ENCODE measurements around the gene TMEM117.

TMEM117 gene

GRCh38 chr12:44101475-44101874 lies 265.6 kb downstream of the TMEM117 start:
- H3K27ac ChIP-seq (ENCODE audit: low read depth, low read length) = no peak overlapping the region
- H3K9ac ChIP-seq (ENCODE audit: low read length) = no peak overlapping the region
- no peaks in the 10 kb centered on the region for H3K36me3 ChIP-seq (ENCODE audit: control insufficient read depth, insufficient read depth, low read length)
- H3K27me3 ChIP-seq (ENCODE audit: control insufficient read depth, insufficient read depth, low read length) = no peaks in the 10 kb centered on the region
- H3K4me3 ChIP-seq (ENCODE audit: low read length) = no peak overlapping the region
- H3K4me1 ChIP-seq (ENCODE audit: control insufficient read depth, insufficient read depth, low read length) = no peaks in the 10 kb centered on the region

- Histone ChIP-seq H3K4me1 (ENCODE audit: control insufficient read depth, insufficient read depth, low read length) (no peaks in the 10 kb centered on the region), H3K27me3 (ENCODE audit: control insufficient read depth, insufficient read depth, low read length) (no peaks in the 10 kb centered on the region), H3K36me3 (ENCODE audit: control insufficient read depth, insufficient read depth, low read length) (no peaks in the 10 kb centered on the region), H3K27ac (ENCODE audit: low read depth, low read length) (no peak overlapping the region), H3K9ac (ENCODE audit: low read length) (no peak overlapping the region), H3K4me3 (ENCODE audit: low read length) (no peak overlapping the region)
Observed at GRCh38 chr12:44114906-44115305, 279.0 kb downstream of the TMEM117 start.

- Histone ChIP-seq H3K36me3 (ENCODE audit: control insufficient read depth, insufficient read depth, low read length) (no peaks in the 10 kb centered on the region), H3K4me3 (ENCODE audit: low read length) (no peak overlapping the region), H3K27ac (ENCODE audit: low read depth, low read length) (no peak overlapping the region), H3K27me3 (ENCODE audit: control insufficient read depth, insufficient read depth, low read length) (no peaks in the 10 kb centered on the region), H3K4me1 (ENCODE audit: control insufficient read depth, insufficient read depth, low read length) (no peaks in the 10 kb centered on the region), H3K9ac (ENCODE audit: low read length) (no peak overlapping the region)
Observed at GRCh38 chr12:44117337-44117736, 281.5 kb downstream of the TMEM117 start.

GRCh38 chr12:44118946-44119345 lies 283.1 kb downstream of the TMEM117 start:
- Histone ChIP-seq H3K4me1 (ENCODE audit: control insufficient read depth, insufficient read depth, low read length) (no peaks in the 10 kb centered on the region), H3K9ac (ENCODE audit: low read length) (no peak overlapping the region)

GRCh38 chr12:44126806-44127205 lies 290.9 kb downstream of the TMEM117 start:
- Histone ChIP-seq H3K9ac (ENCODE audit: low read length) (no peak overlapping the region), H3K27me3 (ENCODE audit: control insufficient read depth, insufficient read depth, low read length) (no peaks in the 10 kb centered on the region), H3K27ac (ENCODE audit: low read depth, low read length) (no peak overlapping the region), H3K4me1 (ENCODE audit: control insufficient read depth, insufficient read depth, low read length) (no peaks in the 10 kb centered on the region), H3K36me3 (ENCODE audit: control insufficient read depth, insufficient read depth, low read length) (no peaks in the 10 kb centered on the region), H3K4me3 (ENCODE audit: low read length) (no peak overlapping the region)

More at GRCh38 chr12:44118946-44119345, 283.1 kb downstream of the TMEM117 start:
- no peak overlapping the region for H3K27ac ChIP-seq (ENCODE audit: low read depth, low read length)
- H3K27me3 ChIP-seq (ENCODE audit: control insufficient read depth, insufficient read depth, low read length) = no peaks in the 10 kb centered on the region
- H3K36me3 ChIP-seq (ENCODE audit: control insufficient read depth, insufficient read depth, low read length) = no peaks in the 10 kb centered on the region
- H3K4me3 ChIP-seq (ENCODE audit: low read length) = no peak overlapping the region

GRCh38 chr12:44127966-44128710 lies 292.3 kb downstream of the TMEM117 start:
- Histone ChIP-seq H3K4me3 (ENCODE audit: low read length) (no peak overlapping the region), H3K4me1 (ENCODE audit: control insufficient read depth, insufficient read depth, low read length) (no peaks in the 10 kb centered on the region), H3K9ac (ENCODE audit: low read length) (no peak overlapping the region), H3K36me3 (ENCODE audit: control insufficient read depth, insufficient read depth, low read length) (no peaks in the 10 kb centered on the region), H3K27ac (ENCODE audit: low read depth, low read length) (no peak overlapping the region), H3K27me3 (ENCODE audit: control insufficient read depth, insufficient read depth, low read length) (no peaks in the 10 kb centered on the region)

GRCh38 chr12:44143175-44143574 lies 307.3 kb downstream of the TMEM117 start:
- Histone ChIP-seq H3K27me3 (ENCODE audit: control insufficient read depth, insufficient read depth, low read length) (no peaks in the 10 kb centered on the region), H3K9ac (ENCODE audit: low read length) (no peak overlapping the region), H3K36me3 (ENCODE audit: control insufficient read depth, insufficient read depth, low read length) (no peaks in the 10 kb centered on the region), H3K4me3 (ENCODE audit: low read length) (no peak overlapping the region), H3K4me1 (ENCODE audit: control insufficient read depth, insufficient read depth, low read length) (no peaks in the 10 kb centered on the region), H3K27ac (ENCODE audit: low read depth, low read length) (no peak overlapping the region)

GRCh38 chr12:44148936-44149335 lies 313.1 kb downstream of the TMEM117 start:
- Histone ChIP-seq H3K27ac (ENCODE audit: low read depth, low read length) (no peak overlapping the region), H3K4me1 (ENCODE audit: control insufficient read depth, insufficient read depth, low read length) (no peaks in the 10 kb centered on the region), H3K27me3 (ENCODE audit: control insufficient read depth, insufficient read depth, low read length) (no peaks in the 10 kb centered on the region), H3K9ac (ENCODE audit: low read length) (no peak overlapping the region), H3K36me3 (ENCODE audit: control insufficient read depth, insufficient read depth, low read length) (no peaks in the 10 kb centered on the region), H3K4me3 (ENCODE audit: low read length) (no peak overlapping the region)

- Histone ChIP-seq H3K4me1 (ENCODE audit: control insufficient read depth, insufficient read depth, low read length) (no peaks in the 10 kb centered on the region), H3K27ac (ENCODE audit: low read depth, low read length) (no peak overlapping the region), H3K36me3 (ENCODE audit: control insufficient read depth, insufficient read depth, low read length) (no peaks in the 10 kb centered on the region), H3K27me3 (ENCODE audit: control insufficient read depth, insufficient read depth, low read length) (no peaks in the 10 kb centered on the region), H3K9ac (ENCODE audit: low read length) (no peak overlapping the region), H3K4me3 (ENCODE audit: low read length) (no peak overlapping the region)
Observed at GRCh38 chr12:44154128-44154527, 318.2 kb downstream of the TMEM117 start.

- Histone ChIP-seq H3K4me3 (ENCODE audit: low read length) (no peak overlapping the region), H3K4me1 (ENCODE audit: control insufficient read depth, insufficient read depth, low read length) (no peaks in the 10 kb centered on the region), H3K27me3 (ENCODE audit: control insufficient read depth, insufficient read depth, low read length) (no peaks in the 10 kb centered on the region), H3K27ac (ENCODE audit: low read depth, low read length) (no peak overlapping the region), H3K9ac (ENCODE audit: low read length) (no peak overlapping the region), H3K36me3 (ENCODE audit: control insufficient read depth, insufficient read depth, low read length) (no peaks in the 10 kb centered on the region)
Observed at GRCh38 chr12:44155358-44155757, 319.5 kb downstream of the TMEM117 start.

GRCh38 chr12:44157359-44157758 lies 321.5 kb downstream of the TMEM117 start:
- no peak overlapping the region for H3K9ac ChIP-seq (ENCODE audit: low read length)
- H3K27ac ChIP-seq (ENCODE audit: low read depth, low read length) = no peak overlapping the region
- H3K4me3 ChIP-seq (ENCODE audit: low read length) = no peak overlapping the region
- no peaks in the 10 kb centered on the region for H3K36me3 ChIP-seq (ENCODE audit: control insufficient read depth, insufficient read depth, low read length)
- H3K27me3 ChIP-seq (ENCODE audit: control insufficient read depth, insufficient read depth, low read length) = no peaks in the 10 kb centered on the region
- no peaks in the 10 kb centered on the region for H3K4me1 ChIP-seq (ENCODE audit: control insufficient read depth, insufficient read depth, low read length)

GRCh38 chr12:44158746-44159145 lies 322.9 kb downstream of the TMEM117 start:
- Histone ChIP-seq H3K4me1 (ENCODE audit: control insufficient read depth, insufficient read depth, low read length) (no peaks in the 10 kb centered on the region), H3K4me3 (ENCODE audit: low read length) (no peak overlapping the region), H3K27ac (ENCODE audit: low read depth, low read length) (no peak overlapping the region), H3K36me3 (ENCODE audit: control insufficient read depth, insufficient read depth, low read length) (no peaks in the 10 kb centered on the region), H3K9ac (ENCODE audit: low read length) (no peak overlapping the region), H3K27me3 (ENCODE audit: control insufficient read depth, insufficient read depth, low read length) (no peaks in the 10 kb centered on the region)

- no peaks in the 10 kb centered on the region for H3K4me1 ChIP-seq (ENCODE audit: control insufficient read depth, insufficient read depth, low read length)
- no peak overlapping the region for H3K4me3 ChIP-seq (ENCODE audit: low read length)
- no peak overlapping the region for H3K27ac ChIP-seq (ENCODE audit: low read depth, low read length)
- H3K36me3 ChIP-seq (ENCODE audit: control insufficient read depth, insufficient read depth, low read length) = no peaks in the 10 kb centered on the region
- no peaks in the 10 kb centered on the region for H3K27me3 ChIP-seq (ENCODE audit: control insufficient read depth, insufficient read depth, low read length)
- no peak overlapping the region for H3K9ac ChIP-seq (ENCODE audit: low read length)
Observed at GRCh38 chr12:44159216-44159615, 323.3 kb downstream of the TMEM117 start.
